HepG2 (cell line): ENCODE results near the gene SERPIND1. TPM values are rescaled to one million over a fixed set of nuclear protein-coding genes. Genes with fewer than 3 reads are reported as not detected.

Experiments
- BRD4 ChIP-seq: sonication (generic); formaldehyde crosslinking; IDR thresholded peaks from 2 replicates; pipeline ENCODE4 v1.4.0; 2020; ENCODE audit warnings: missing genetic modification reagents
- CBX2 ChIP-seq, 2 experiments: fragments of 200-600 bp in 1 of 2; sonication (generic); formaldehyde crosslinking in 1 of 2; IDR thresholded peaks; 2 replicates each; pipeline versions ENCODE4 v1.7.0 to v1.8.1; 2018 to 2022; ENCODE audit warnings: low read depth in 2 of 2, low read length in 1 of 2, mild to moderate bottlenecking in 1 of 2, missing genetic modification reagents in 1 of 2
- CEBPB ChIP-seq: IDR thresholded peaks from 2 replicates; pipeline ENCODE4 v1.6.1; 2011; ENCODE audit warnings: low read depth, low read length, improper control_type of control experiment, borderline replicate concordance
- FOXP1 ChIP-seq, 2 experiments: fragments of 450-650 bp in 1 of 2; IDR thresholded peaks; 2 replicates each; pipeline ENCODE4 v1.6.1; 2017 to 2018; ENCODE audit warnings: antibody characterized with exemption in 1 of 2
- HNRNPUL1 ChIP-seq: fragments of 200-400 bp; formaldehyde crosslinking; IDR thresholded peaks from 2 replicates; pipeline ENCODE4 v1.6.1; 2017; ENCODE audit warnings: low read depth, mild to moderate bottlenecking, low read length, moderate library complexity
- NAIF1 ChIP-seq: sonication (generic); formaldehyde crosslinking; IDR thresholded peaks from 2 replicates; pipeline ENCODE4 v1.5.0; 2020; ENCODE audit warnings: mild to moderate bottlenecking, missing genetic modification reagents, borderline replicate concordance
- NFE2 ChIP-seq: sonication (generic); formaldehyde crosslinking; IDR thresholded peaks from 2 replicates; pipeline ENCODE4 v1.4.0; 2020; ENCODE audit warnings: missing genetic modification reagents
- NFIB ChIP-seq: sonication (generic); formaldehyde crosslinking; IDR thresholded peaks from 2 replicates; pipeline ENCODE4 v1.9.0; 2021; ENCODE audit warnings: missing genetic modification reagents, mild to moderate bottlenecking, borderline replicate concordance
- RERE ChIP-seq: IDR thresholded peaks from 2 replicates; pipeline ENCODE4 v1.6.1; 2016; ENCODE audit warnings: low read depth, missing genetic modification reagents, missing compliant biosample characterization
- STAG1 ChIP-seq: sonication (generic); formaldehyde crosslinking; IDR thresholded peaks from 2 replicates; pipeline ENCODE4 v1.4.0; 2020; ENCODE audit warnings: missing genetic modification reagents
- THAP11 ChIP-seq: IDR thresholded peaks from 2 replicates; pipeline ENCODE4 v1.6.1; 2016; ENCODE audit warnings: missing biosample characterization, missing genetic modification reagents
- XBP1 ChIP-seq: sonication (generic); formaldehyde crosslinking; IDR thresholded peaks from 2 replicates; pipeline ENCODE4 v1.5.0; 2020; ENCODE audit warnings: missing genetic modification reagents
- XRCC5 ChIP-seq: fragments of 200-400 bp; formaldehyde crosslinking; optimal IDR thresholded peaks from 2 replicates; pipeline ENCODE3; 2017; ENCODE audit warnings: mild to moderate bottlenecking, low read length
- ZC3H13 ChIP-seq: sonication (generic); formaldehyde crosslinking; IDR thresholded peaks from 2 replicates; pipeline ENCODE4 v1.8.1; 2023; ENCODE audit warnings: mild to moderate bottlenecking, missing genetic modification reagents, moderate library complexity
- ZEB1 ChIP-seq: IDR thresholded peaks from 2 replicates; pipeline ENCODE4 v1.6.1; 2012; ENCODE audit warnings: mild to moderate bottlenecking, low read depth, inconsistent platforms; ENCODE audit not compliant: insufficient replicate concordance
- ZFP1 ChIP-seq: IDR thresholded peaks from 2 replicates; pipeline ENCODE4 v1.6.1; 2016
- ZKSCAN8 ChIP-seq: IDR thresholded peaks from 2 replicates; pipeline ENCODE4 v1.6.1; 2016; ENCODE audit warnings: borderline replicate concordance, missing genetic modification reagents, missing compliant biosample characterization
- ZNF12 ChIP-seq: sonication (generic); formaldehyde crosslinking; IDR thresholded peaks from 2 replicates; pipeline ENCODE4 v1.5.0; 2020; ENCODE audit warnings: missing genetic modification reagents
- ZNF263 ChIP-seq: sonication (generic); formaldehyde crosslinking; IDR thresholded peaks from 2 replicates; pipeline ENCODE4 v1.4.0; 2020; ENCODE audit warnings: missing genetic modification reagents
- ZNF296 ChIP-seq: sonication (generic); formaldehyde crosslinking; conservative IDR thresholded peaks from 2 replicates; pipeline ENCODE4 v1.5.0; 2020; ENCODE audit warnings: mild to moderate bottlenecking, missing genetic modification reagents
- ZNF512 ChIP-seq: sonication (generic); formaldehyde crosslinking; IDR thresholded peaks from 2 replicates; pipeline ENCODE4 v1.4.0; 2020; ENCODE audit warnings: mild to moderate bottlenecking, missing genetic modification reagents
- ZNF549 ChIP-seq: sonication (generic); formaldehyde crosslinking; IDR thresholded peaks from 2 replicates; pipeline ENCODE4 v1.5.0; 2020; ENCODE audit warnings: missing genetic modification reagents
- ZNF562 ChIP-seq: sonication (generic); formaldehyde crosslinking; IDR thresholded peaks from 2 replicates; pipeline ENCODE4 v1.8.0; 2022; ENCODE audit warnings: missing genetic modification reagents, borderline replicate concordance
- ZNF775 ChIP-seq: sonication (generic); formaldehyde crosslinking; IDR thresholded peaks from 2 replicates; pipeline ENCODE4 v1.4.0; 2020; ENCODE audit warnings: missing genetic modification reagents, mild to moderate bottlenecking, moderate library complexity, borderline replicate concordance
- polyA plus RNA-seq, 8 experiments: library from polyadenylated mRNA; depleted of rRNA in 3 of 8; stranded (reverse) in 7 of 8; unstranded in 1 of 8; fragments of >200 nt; fragmentation: Illumina TruSeq in 4 of 8; extraction: Trizol in 4 of 8; gene quantifications; 2 replicates each; pipeline versions ENCODE4 v1.2.1 to v1.2.3, GENCODE V29; 2011 to 2016; ENCODE audit warnings: low read depth in 4 of 8, missing spikeins in 1 of 8, mixed read lengths in 1 of 8; ENCODE audit not compliant: insufficient read depth in 1 of 8
- total RNA-seq, 5 experiments: library from RNA; depleted of rRNA; stranded (reverse); fragments of >200 nt; fragmentation: Illumina TruSeq; extraction: Trizol; gene quantifications; 2 replicates each; pipeline ENCODE4 v1.2.3, GENCODE V29; 2016; ENCODE audit warnings: low read depth in 1 of 5

The SERPIND1 gene
- total and polyA plus RNA-seq, 2 of the 13 experiments (the other 11 are each of a cell fraction or from before 2014, with no cell fraction given), result 111 to 350 TPM

GRCh38 chr22:20783844-20784723, 10.2 kb downstream of the SERPIND1 start (continued):
- no peak for TF ChIP-seq ZNF263
- no peak for TF ChIP-seq RERE (CRISPR knock-in tag)
- TF ChIP-seq STAG1 (CRISPR knock-in tag), result peak; percentile 62
- TF ChIP-seq THAP11 (CRISPR knock-in tag), result no peak
- TF ChIP-seq NFE2 (CRISPR knock-in tag), result no peak
- no peak for TF ChIP-seq ZNF775
- no peak for TF ChIP-seq NAIF1 (CRISPR knock-in tag)
- no peak for TF ChIP-seq ZNF512 (CRISPR knock-in tag)
- 0 out of 2 replicates have a peak, but pooled peaks have one; percentile 40 for TF ChIP-seq ZC3H13 (CRISPR knock-in tag)
- no peak for TF ChIP-seq ZNF296
- TF ChIP-seq ZNF549 (CRISPR knock-in tag), result no peak
- no peak for TF ChIP-seq HNRNPUL1
- no peak for TF ChIP-seq ZEB1
- TF ChIP-seq ZNF562 (CRISPR knock-in tag), result no peak
- no peak for TF ChIP-seq XRCC5
- no peak for TF ChIP-seq ZKSCAN8 (CRISPR knock-in tag)
- TF ChIP-seq CBX2 (IDR thresholded peaks at IDR 0.05; ENCODE audit: low read depth, low read length), result no peak
- no peak for TF ChIP-seq CBX2 (CRISPR knock-in tag; IDR thresholded peaks at IDR 0.05; ENCODE audit: low read depth)
- TF ChIP-seq FOXP1 (IDR thresholded peaks at IDR 0.05), result no peak
- TF ChIP-seq FOXP1 (CRISPR knock-in tag; IDR thresholded peaks at IDR 0.05), result no peak
- no peak for TF ChIP-seq XBP1 (CRISPR knock-in tag)
- TF ChIP-seq CEBPB, result no peak
- no peak for TF ChIP-seq ZFP1
- TF ChIP-seq ZNF12, result no peak
- no peak for TF ChIP-seq NFIB (CRISPR knock-in tag)
- TF ChIP-seq BRD4 (CRISPR knock-in tag), result no peak
